Measurements from ENCODE around the gene ZNF195.
A peak's percentile ranks its signal among the peaks of the same experiment; 100 is the strongest.
"Not testable (repeated sequence)": the region's sequence is repeated elsewhere in the genome, so short reads cannot be mapped to it uniquely, and the experiment has no call there.

The ZNF195 gene

GRCh38 chr11:3346587-3346986 lies 32.4 kb downstream of the ZNF195 start:
- no peak for DNase-seq

GRCh38 chr11:3345736-3346135 lies 33.2 kb downstream of the ZNF195 start:
- no peak for DNase-seq

- DNase-seq, result no peak
These were observed 34.4 kb downstream of the ZNF195 start for GRCh38 chr11:3344327-3345174.

- DNase-seq, result no peak
These were observed 36.2 kb downstream of the ZNF195 start for GRCh38 chr11:3342709-3343108.

- peak; percentile 6 for DNase-seq
These were observed 37.6 kb downstream of the ZNF195 start for GRCh38 chr11:3341298-3341697.

- peak; percentile 76 for DNase-seq
These were observed 38.9 kb downstream of the ZNF195 start for GRCh38 chr11:3340025-3340424.

GRCh38 chr11:3339340-3339624 lies 39.7 kb downstream of the ZNF195 start:
- DNase-seq, result no peak

GRCh38 chr11:3338569-3339339 lies 40.2 kb downstream of the ZNF195 start:
- no peak for DNase-seq

- DNase-seq, result not testable (repeated sequence)
These were observed 42.5 kb downstream of the ZNF195 start for GRCh38 chr11:3336420-3336819.

GRCh38 chr11:3333157-3333556 lies 45.8 kb downstream of the ZNF195 start:
- not testable (repeated sequence) for DNase-seq

GRCh38 chr11:3331078-3331477 lies 47.9 kb downstream of the ZNF195 start:
- DNase-seq, result not testable (repeated sequence)

- DNase-seq, result not testable (repeated sequence)
These were observed 48.9 kb downstream of the ZNF195 start for GRCh38 chr11:3330064-3330463.

- DNase-seq, result not testable (repeated sequence)
These were observed 50.4 kb downstream of the ZNF195 start for GRCh38 chr11:3328503-3328902.

- DNase-seq, result not testable (repeated sequence)
These were observed 52.5 kb downstream of the ZNF195 start for GRCh38 chr11:3326450-3326849.

GRCh38 chr11:3324724-3325123 lies 54.2 kb downstream of the ZNF195 start:
- DNase-seq, result not testable (repeated sequence)
